Liver (tissue), 9 donors: ENCODE data around the gene OR10A3. TPM values are rescaled to one million over a fixed set of nuclear protein-coding genes. Genes with fewer than 3 reads are reported as not detected.

Experiments
- DNase-seq: peaks from one replicate; pipeline ENCODE4 v3.0.0-alpha.2; 2017; ENCODE audit warnings: low spot score
- H3K27ac ChIP-seq, 2 donors: one replicate each; pipeline ENCODE4 v1.7.0; 2013; ENCODE audit warnings: inconsistent platforms in 2 of 2, low read length in 2 of 2, control low read depth in 1 of 2, low read depth in 1 of 2, mild to moderate bottlenecking in 1 of 2
- H3K27me3 ChIP-seq, 4 donors: one replicate each; pipeline versions ENCODE4 v1.6.1 to v1.7.0; 2013; ENCODE audit warnings: low read length in 3 of 4, inconsistent platforms in 1 of 4, mild to moderate bottlenecking in 1 of 4, moderate library complexity in 1 of 4; ENCODE audit not compliant: control insufficient read depth in 4 of 4, insufficient read depth in 4 of 4
- H3K36me3 ChIP-seq, 4 donors: one replicate each; pipeline versions ENCODE4 v1.6.1 to v1.7.0; 2013; ENCODE audit warnings: low read length in 3 of 4, mild to moderate bottlenecking in 3 of 4, low read depth in 1 of 4, moderate library complexity in 1 of 4; ENCODE audit not compliant: control insufficient read depth in 4 of 4, insufficient read depth in 3 of 4
- H3K4me1 ChIP-seq, 4 donors: one replicate each; pipeline versions ENCODE4 v1.6.1 to v1.7.0; 2013; ENCODE audit warnings: low read length in 3 of 4, mild to moderate bottlenecking in 3 of 4, moderate library complexity in 1 of 4; ENCODE audit not compliant: control insufficient read depth in 4 of 4, insufficient read depth in 4 of 4
- H3K4me3 ChIP-seq, 3 donors: one replicate each; pipeline versions ENCODE4 v1.6.1 to v1.7.0; 2013; ENCODE audit warnings: low read length in 3 of 3, control low read depth in 1 of 3, low read depth in 1 of 3, mild to moderate bottlenecking in 1 of 3
- H3K9ac ChIP-seq, 2 donors: one replicate each; pipeline ENCODE4 v1.7.0; 2013; ENCODE audit warnings: low read length in 2 of 2, mild to moderate bottlenecking in 2 of 2, moderate library complexity in 2 of 2, control low read depth in 1 of 2, low read depth in 1 of 2
- H3K9me3 ChIP-seq, 4 donors: one replicate each; pipeline versions ENCODE4 v1.6.1 to v1.7.0; 2013; ENCODE audit warnings: low read length in 3 of 4; ENCODE audit not compliant: control insufficient read depth in 4 of 4
- HNF4A ChIP-seq, 2 donors: conservative IDR thresholded peaks; 2 replicates each; pipeline ENCODE4 v1.6.1; 2016; ENCODE audit warnings: antibody characterized with exemption in 2 of 2, mild to moderate bottlenecking in 2 of 2
- HNF4G ChIP-seq: IDR thresholded peaks from 2 replicates; pipeline ENCODE4 v1.6.1; 2016; ENCODE audit warnings: antibody characterized with exemption
- NR2F2 ChIP-seq: IDR thresholded peaks from 2 replicates; pipeline ENCODE4 v1.6.1; 2016; ENCODE audit warnings: antibody characterized with exemption
- REST ChIP-seq: IDR thresholded peaks from 2 replicates; pipeline ENCODE4 v1.6.1; 2016; ENCODE audit warnings: antibody characterized with exemption, mild to moderate bottlenecking
- SP1 ChIP-seq: IDR thresholded peaks from 2 replicates; pipeline ENCODE4 v1.6.1; 2018; ENCODE audit warnings: antibody characterized with exemption, mild to moderate bottlenecking
- YY1 ChIP-seq: IDR thresholded peaks from 2 replicates; pipeline ENCODE4 v1.6.1; 2016; ENCODE audit warnings: antibody characterized with exemption, mild to moderate bottlenecking
- WGBS: extraction: QIAGEN DNeasy Blood & Tissue Kit; methylation state at CpG from one replicate; pipeline ENCODE4 v1.1.7; 2013; 5-methylcytosine and 5-hydroxymethylcytosine counted together
- polyA plus RNA-seq, 2 donors: library from polyadenylated mRNA; stranded (reverse) in 1 of 2; unstranded in 1 of 2; fragments of 200-250 nt in 1 of 2; fragments of >200 nt in 1 of 2; fragmentation: Nextera tagmentation in 1 of 2; extraction: Ambion mirVana in 1 of 2; gene quantifications; one replicate each; pipeline versions ENCODE4 v1.2.1 to v1.2.3, GENCODE V29; 2013 to 2015
- total RNA-seq, 2 donors: library from RNA; depleted of rRNA; stranded (reverse); fragments of >200 nt; gene quantifications; one replicate each; pipeline ENCODE4 v1.2.3, GENCODE V29; 2014
- TF ChIP-seq, protein P1 (sequence below): IDR thresholded peaks from 2 replicates; pipeline ENCODE4 v1.6.1; 2016; ENCODE audit warnings: antibody characterized with exemption
- TF ChIP-seq, protein P2 (sequence below): IDR thresholded peaks from 2 replicates; pipeline ENCODE4 v1.6.1; 2016; ENCODE audit warnings: antibody characterized with exemption
- donor health status: healthy.
- donor health status: healthy.
- donor health status: healthy.
- donor health status: healthy.
- donor health status: healthy.

The OR10A3 gene
- total and polyA plus RNA-seq, 4 donors, result not detected

GRCh38 chr11:7974668-7975067 lies 33.2 kb upstream of the OR10A3 start (continued):
- TF ChIP-seq REST (no peak), YY1 (no peak), NR2F2 (no peak)

GRCh38 chr11:7973011-7973410 lies 31.5 kb upstream of the OR10A3 start:
- no peak for DNase-seq
- Histone ChIP-seq H3K4me1 (no peaks in the 10 kb centered on the region), H3K4me3 (no peak overlapping the region), H3K9ac (no peak overlapping the region), H3K9me3 (no peaks in the 10 kb centered on the region), H3K36me3 (no peaks in the 10 kb centered on the region), H3K27ac (no peak overlapping the region), H3K27me3 (no peaks in the 10 kb centered on the region)
- no peak for TF ChIP-seq HNF4A (conservative IDR thresholded peaks at IDR 0.05)
- no peak for TF ChIP-seq HNF4G
- TF ChIP-seq, protein P1, sequence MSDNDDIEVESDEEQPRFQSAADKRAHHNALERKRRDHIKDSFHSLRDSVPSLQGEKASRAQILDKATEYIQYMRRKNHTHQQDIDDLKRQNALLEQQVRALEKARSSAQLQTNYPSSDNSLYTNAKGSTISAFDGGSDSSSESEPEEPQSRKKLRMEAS, result no peak
- TF ChIP-seq, protein P2, sequence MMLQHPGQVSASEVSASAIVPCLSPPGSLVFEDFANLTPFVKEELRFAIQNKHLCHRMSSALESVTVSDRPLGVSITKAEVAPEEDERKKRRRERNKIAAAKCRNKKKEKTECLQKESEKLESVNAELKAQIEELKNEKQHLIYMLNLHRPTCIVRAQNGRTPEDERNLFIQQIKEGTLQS, result no peak
- WGBS, result 85% methylated on average over 5 of the region's 5 CpGs

- Histone ChIP-seq H3K9me3 (no peaks in the 10 kb centered on the region), H3K9ac (no peak overlapping the region), H3K27ac (no peak overlapping the region), H3K4me1 (no peaks in the 10 kb centered on the region), H3K36me3 (no peaks in the 10 kb centered on the region), H3K4me3 (no peak overlapping the region), H3K27me3 (no peaks in the 10 kb centered on the region)
- no peak for DNase-seq
- TF ChIP-seq SP1, result no peak
- no peak for TF ChIP-seq HNF4G
- TF ChIP-seq REST, result no peak
- TF ChIP-seq YY1, result no peak
Observed at GRCh38 chr11:7971846-7972245, 30.3 kb upstream of the OR10A3 start.
